ENCODE data around the gene IZUMO1.

Gene IZUMO1

DNA sequence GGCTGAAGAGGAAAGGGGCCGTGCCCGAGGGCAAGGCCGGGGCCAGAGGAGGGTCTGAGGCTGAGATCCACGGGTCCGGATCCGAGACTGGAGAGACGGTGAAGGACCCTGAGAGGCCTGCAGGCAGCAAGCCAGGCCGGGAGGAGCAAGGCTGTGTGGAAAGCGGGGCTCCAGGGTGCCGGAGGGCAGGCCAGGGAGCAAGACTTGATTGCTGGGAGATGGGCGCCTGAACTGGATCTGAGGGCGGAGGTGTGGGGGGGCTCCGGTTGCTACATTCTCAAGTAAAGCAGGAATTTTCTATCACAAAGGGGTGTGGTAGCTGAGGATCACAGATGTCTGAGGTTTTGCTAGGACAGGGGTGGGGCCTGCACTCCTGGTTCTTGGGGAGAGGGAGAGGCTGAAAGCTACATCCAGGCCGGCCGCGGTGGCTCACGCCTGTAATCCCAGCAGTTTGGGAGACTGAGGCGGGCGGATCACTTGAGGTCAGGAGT, 31.0 kb downstream of the IZUMO1 start:
- H3K36me3 ChIP-seq: no peaks in the 10 kb centered on the region
- H3K27me3 ChIP-seq: no peaks in the 10 kb centered on the region
- H3K4me3 ChIP-seq (ENCODE audit: low read depth, low read length): no peak overlapping the region
- no peak for DNase-seq
- no peaks in the 10 kb centered on the region for H3K9me3 ChIP-seq
- H3K4me1 ChIP-seq: peaks cover 3% of the 10 kb centered on the region
- no peak for TF ChIP-seq CTCF (IDR thresholded peaks at IDR 0.05; ENCODE audit: low read depth, low read length)

- Histone ChIP-seq H3K27me3 (no peaks in the 10 kb centered on the region), H3K4me3 (ENCODE audit: low read depth, low read length) (peak overlapping the region; percentile 49), H3K4me1 (peaks cover 3% of the 10 kb centered on the region; the same call in 1 of the 2 replicates), H3K36me3 (no peaks in the 10 kb centered on the region), H3K9me3 (no peaks in the 10 kb centered on the region)
- no peak for TF ChIP-seq CTCF (IDR thresholded peaks at IDR 0.05; ENCODE audit: low read depth, low read length)
- no peak for DNase-seq
Measured at GRCh38 chr19:48714759-48715675, 31.7 kb downstream of the IZUMO1 start.

DNA sequence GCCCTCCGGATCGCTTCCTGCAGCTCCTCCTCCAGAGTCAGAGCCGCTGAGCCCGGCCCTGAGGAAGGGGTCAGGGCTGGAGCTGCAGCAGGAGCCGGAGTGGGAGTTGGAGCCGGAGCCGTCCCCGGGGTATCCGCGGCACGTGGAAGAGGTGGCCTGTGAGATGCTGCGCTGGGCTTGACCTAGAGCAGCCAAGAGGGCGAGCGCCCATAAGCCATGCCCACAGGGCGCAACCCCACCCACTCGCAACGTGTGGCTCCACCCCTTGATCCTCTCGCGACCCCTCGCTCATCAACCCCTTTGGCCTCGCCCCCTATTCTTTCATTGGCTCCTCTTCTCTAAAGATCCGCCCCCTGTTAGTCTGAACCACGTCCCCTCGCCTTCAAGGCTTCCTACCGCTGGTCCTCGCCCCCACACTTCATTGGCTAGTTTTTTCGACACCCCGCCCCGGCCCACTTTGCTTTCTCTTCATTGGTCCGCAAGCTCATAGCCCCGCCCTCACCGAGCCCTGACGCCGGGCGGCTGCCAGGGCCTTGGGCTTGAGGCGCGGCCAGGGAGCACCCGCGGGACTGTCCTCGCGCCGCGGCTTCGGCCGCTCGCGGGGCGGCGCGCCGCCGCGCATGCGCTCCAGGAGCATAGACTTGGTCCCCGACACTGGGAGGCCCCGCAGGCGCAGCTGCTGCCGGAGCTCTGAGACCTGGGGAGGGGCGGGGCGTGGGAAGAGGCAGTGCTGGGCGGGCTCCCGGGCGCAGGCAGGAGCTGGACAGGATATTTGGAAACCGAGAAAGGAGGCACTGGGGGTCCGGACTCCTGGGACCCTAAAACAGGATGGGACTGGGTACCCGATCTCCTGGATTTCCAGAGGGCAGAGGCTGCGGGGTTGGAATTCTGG, 32.6 kb downstream of the IZUMO1 start:
- DNase-seq: peak; percentile 99
- H3K4me1 ChIP-seq: peaks cover 3% of the 10 kb centered on the region; the same call in 1 of the 2 replicates
- peak overlapping the region; percentile 80 for H3K4me3 ChIP-seq (ENCODE audit: low read depth, low read length)
- no peak for TF ChIP-seq CTCF (IDR thresholded peaks at IDR 0.05; ENCODE audit: low read depth, low read length)
- H3K9me3 ChIP-seq: no peaks in the 10 kb centered on the region
- no peaks in the 10 kb centered on the region for H3K27me3 ChIP-seq
- H3K36me3 ChIP-seq: no peaks in the 10 kb centered on the region

DNA sequence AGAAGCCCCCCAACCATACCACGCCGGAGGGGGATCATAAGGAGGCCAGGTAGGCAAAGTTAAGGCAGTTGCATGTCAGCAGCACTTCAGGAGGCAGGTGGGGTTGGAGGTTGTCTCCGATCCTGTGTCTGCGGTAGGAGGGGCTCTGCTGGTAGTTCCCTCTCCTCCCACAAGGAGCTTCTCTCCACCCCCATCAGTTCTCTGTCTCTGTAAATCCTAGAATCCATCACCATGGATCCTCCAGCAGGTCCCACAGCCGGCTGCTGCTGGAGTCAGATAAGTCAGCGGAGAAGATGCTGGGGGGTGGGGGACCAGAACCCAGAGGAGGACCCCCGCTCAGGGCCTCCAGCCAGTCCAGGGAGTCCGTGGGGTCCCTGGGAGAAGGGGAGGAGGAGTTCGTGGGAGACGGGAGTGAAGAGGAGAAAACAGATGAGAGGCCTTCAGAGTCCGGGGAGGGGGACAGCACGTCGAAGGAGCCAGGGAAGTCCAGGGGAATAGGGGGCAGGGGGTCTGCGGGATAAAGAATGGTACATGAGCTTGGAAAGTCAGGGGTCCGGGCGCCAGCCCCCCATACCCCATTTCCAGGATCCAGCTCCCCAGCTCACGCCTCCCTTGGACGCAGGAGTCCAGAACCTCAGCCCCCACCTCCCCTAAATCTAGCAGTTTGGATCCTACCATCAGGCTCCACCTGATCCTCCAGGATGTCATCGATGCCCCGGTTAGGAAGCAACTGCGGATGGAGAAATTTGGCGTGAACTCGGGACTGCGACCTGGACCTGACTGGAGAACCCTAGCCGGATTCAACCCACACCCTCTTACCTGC, 33.5 kb downstream of the IZUMO1 start:
- H3K36me3 ChIP-seq: no peaks in the 10 kb centered on the region
- H3K27me3 ChIP-seq: no peaks in the 10 kb centered on the region
- peaks cover 3% of the 10 kb centered on the region; the same call in 1 of the 2 replicates for H3K4me1 ChIP-seq
- H3K9me3 ChIP-seq: no peaks in the 10 kb centered on the region
- peak; percentile 37 for TF ChIP-seq CTCF (IDR thresholded peaks at IDR 0.05; ENCODE audit: low read depth, low read length)
- no peak for DNase-seq
- H3K4me3 ChIP-seq (ENCODE audit: low read depth, low read length): peak overlapping the region; percentile 80

GRCh38 chr19:48711106-48711662, 35.5 kb downstream of the IZUMO1 start:
- TF ChIP-seq CTCF (IDR thresholded peaks at IDR 0.05; ENCODE audit: low read depth, low read length): no peak
- H3K27me3 ChIP-seq: no peaks in the 10 kb centered on the region
- no peaks in the 10 kb centered on the region for H3K36me3 ChIP-seq
- H3K4me1 ChIP-seq: no peaks in the 10 kb centered on the region; the same call in 1 of the 2 replicates
- no peak for DNase-seq
- no peaks in the 10 kb centered on the region for H3K9me3 ChIP-seq
- no peak overlapping the region for H3K4me3 ChIP-seq (ENCODE audit: low read depth, low read length)

Data from BE2C (cell line).